AG09309 (cell line): Measurements from ENCODE around the gene FAM217A.
"Not testable (repeated sequence)": the region's sequence is repeated elsewhere in the genome, so short reads cannot be mapped to it uniquely, and the experiment has no call there.

ENCODE experiments used
- DNase-seq: peaks from one replicate; pipeline ENCODE4 v3.0.0-alpha.2; 2010; ENCODE audit warnings: low read depth
- H3K4me3 ChIP-seq: 2 replicates; pipeline ENCODE4 v1.5.1; 2011; ENCODE audit warnings: mild to moderate bottlenecking, low read depth, low read length, moderate library complexity; ENCODE audit not compliant: control insufficient read depth
- TF ChIP-seq, protein P1 (sequence below): IDR thresholded peaks from 2 replicates; pipeline ENCODE4 v1.5.1; 2011; ENCODE audit warnings: mild to moderate bottlenecking, low read depth, low read length, inconsistent platforms; ENCODE audit not compliant: insufficient read depth, control insufficient read depth; ENCODE audit errors: missing control alignments

The FAM217A gene

GRCh38 chr6:4103929-4104328 is 25.0 kb upstream of the FAM217A start:
- no peak for DNase-seq
- TF ChIP-seq, protein P1, sequence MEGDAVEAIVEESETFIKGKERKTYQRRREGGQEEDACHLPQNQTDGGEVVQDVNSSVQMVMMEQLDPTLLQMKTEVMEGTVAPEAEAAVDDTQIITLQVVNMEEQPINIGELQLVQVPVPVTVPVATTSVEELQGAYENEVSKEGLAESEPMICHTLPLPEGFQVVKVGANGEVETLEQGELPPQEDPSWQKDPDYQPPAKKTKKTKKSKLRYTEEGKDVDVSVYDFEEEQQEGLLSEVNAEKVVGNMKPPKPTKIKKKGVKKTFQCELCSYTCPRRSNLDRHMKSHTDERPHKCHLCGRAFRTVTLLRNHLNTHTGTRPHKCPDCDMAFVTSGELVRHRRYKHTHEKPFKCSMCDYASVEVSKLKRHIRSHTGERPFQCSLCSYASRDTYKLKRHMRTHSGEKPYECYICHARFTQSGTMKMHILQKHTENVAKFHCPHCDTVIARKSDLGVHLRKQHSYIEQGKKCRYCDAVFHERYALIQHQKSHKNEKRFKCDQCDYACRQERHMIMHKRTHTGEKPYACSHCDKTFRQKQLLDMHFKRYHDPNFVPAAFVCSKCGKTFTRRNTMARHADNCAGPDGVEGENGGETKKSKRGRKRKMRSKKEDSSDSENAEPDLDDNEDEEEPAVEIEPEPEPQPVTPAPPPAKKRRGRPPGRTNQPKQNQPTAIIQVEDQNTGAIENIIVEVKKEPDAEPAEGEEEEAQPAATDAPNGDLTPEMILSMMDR: no peak
- H3K4me3 ChIP-seq: no peak overlapping the region

DNA sequence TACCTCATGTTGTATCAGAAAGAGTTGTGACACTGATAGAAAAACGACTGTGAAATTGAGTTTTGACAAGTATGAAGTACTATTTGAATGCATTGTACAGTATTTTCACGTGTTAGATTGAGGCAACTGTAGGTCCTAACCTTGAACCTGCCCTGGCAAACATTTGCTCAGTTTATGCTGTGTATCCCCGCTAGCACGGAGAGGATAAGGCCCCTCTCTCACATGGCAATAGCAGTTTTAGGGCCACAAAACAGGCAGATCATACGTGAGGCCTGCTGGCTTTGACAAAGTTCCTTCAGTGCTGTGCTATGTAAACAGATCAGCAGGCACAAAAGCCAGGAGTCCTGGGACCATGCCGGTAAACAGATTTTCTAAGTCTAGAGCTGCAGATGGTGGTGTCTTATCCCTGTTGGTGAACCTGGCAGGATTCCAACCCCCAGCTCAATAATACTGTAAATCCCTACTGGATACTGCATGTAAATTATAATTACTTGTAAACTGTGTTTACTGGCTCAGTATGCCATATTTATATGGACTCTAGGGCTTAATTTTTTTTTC is 23.8 kb upstream of the FAM217A start:
- no peak for DNase-seq
- TF ChIP-seq, protein P1: no peak
- no peak overlapping the region for H3K4me3 ChIP-seq

- no peak for DNase-seq
- no peak overlapping the region for H3K4me3 ChIP-seq
These were observed 22.4 kb upstream of the FAM217A start for GRCh38 chr6:4101298-4101697.

GRCh38 chr6:4100655-4101054 is 21.7 kb upstream of the FAM217A start:
- no peak for DNase-seq
- TF ChIP-seq, protein P1: no peak
- no peak overlapping the region for H3K4me3 ChIP-seq

More at GRCh38 chr6:4101298-4101697, 22.4 kb upstream of the FAM217A start:
- TF ChIP-seq, protein P1: no peak

GRCh38 chr6:4093288-4093687 is 14.4 kb upstream of the FAM217A start:
- TF ChIP-seq, protein P1: no peak
- H3K4me3 ChIP-seq: no peak overlapping the region
- no peak for DNase-seq

- H3K4me3 ChIP-seq: no peak overlapping the region
- no peak for DNase-seq
- TF ChIP-seq, protein P1: no peak
These were observed 13.0 kb upstream of the FAM217A start for GRCh38 chr6:4091941-4092340.

DNA sequence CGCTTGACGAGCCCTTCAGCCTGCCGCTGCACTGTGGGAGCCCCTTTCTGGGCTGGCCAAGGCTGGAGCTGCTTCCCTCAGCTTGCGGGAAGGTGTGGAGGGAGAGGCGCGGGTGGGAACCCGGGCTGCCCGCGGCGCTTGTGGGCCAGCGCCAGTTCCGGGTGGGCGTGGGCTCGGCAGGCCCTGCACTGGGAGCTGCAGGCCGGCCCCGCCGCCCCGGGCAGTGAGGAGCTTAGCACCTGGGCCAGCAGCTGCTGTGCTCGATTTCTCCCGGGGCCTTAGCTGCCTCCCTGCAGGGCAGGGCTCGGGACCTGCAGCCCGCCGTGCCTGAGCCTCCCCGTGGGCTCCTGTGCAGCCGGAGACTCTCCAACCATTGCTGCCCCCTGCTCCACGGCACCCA is 11.1 kb upstream of the FAM217A start:
- not testable (repeated sequence) for DNase-seq, H3K4me3 ChIP-seq
